MM.1S (cell line): ENCODE measurements around the gene CHTOP.

Experiments
- EZH2 ChIP-seq: fragments of 300-600 bp; sonication (generic); optimal IDR thresholded peaks from 2 replicates; pipeline ENCODE3; 2017; ENCODE audit warnings: low read depth, mild to moderate bottlenecking, antibody characterized with exemption, low read length, mixed read lengths
- EZH2phosphoT487 ChIP-seq: fragments of 300-600 bp; sonication (generic); IDR thresholded peaks from 2 replicates; pipeline ENCODE4 v1.6.1; 2018; ENCODE audit warnings: antibody characterized with exemption, low read length
- TF ChIP-seq, protein P1 (sequence below): fragments of 300-600 bp; sonication (generic); IDR thresholded peaks from 2 replicates; pipeline ENCODE4 v1.5.1; 2016; ENCODE audit warnings: antibody characterized with exemption, low read length, mixed read lengths

DNA sequence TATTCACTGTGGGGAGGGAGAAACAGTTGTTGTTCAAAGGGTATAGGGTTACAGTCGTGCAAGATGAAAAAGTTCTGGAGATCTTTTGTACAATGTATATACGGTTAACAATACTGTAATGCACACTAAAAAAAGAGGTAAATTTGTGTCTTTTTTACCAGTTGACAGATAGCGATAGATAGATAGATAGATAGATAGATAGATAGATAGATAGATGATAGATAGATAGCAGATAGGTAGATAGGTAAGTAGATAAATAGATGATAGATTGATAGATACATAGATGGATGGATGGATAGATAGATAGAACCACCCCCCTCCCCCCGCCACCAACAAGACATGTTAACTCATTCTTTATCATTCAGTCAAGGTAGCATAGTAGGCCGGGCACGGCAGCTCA is 31.1 kb upstream of the CHTOP start:
- TF ChIP-seq, protein P1, sequence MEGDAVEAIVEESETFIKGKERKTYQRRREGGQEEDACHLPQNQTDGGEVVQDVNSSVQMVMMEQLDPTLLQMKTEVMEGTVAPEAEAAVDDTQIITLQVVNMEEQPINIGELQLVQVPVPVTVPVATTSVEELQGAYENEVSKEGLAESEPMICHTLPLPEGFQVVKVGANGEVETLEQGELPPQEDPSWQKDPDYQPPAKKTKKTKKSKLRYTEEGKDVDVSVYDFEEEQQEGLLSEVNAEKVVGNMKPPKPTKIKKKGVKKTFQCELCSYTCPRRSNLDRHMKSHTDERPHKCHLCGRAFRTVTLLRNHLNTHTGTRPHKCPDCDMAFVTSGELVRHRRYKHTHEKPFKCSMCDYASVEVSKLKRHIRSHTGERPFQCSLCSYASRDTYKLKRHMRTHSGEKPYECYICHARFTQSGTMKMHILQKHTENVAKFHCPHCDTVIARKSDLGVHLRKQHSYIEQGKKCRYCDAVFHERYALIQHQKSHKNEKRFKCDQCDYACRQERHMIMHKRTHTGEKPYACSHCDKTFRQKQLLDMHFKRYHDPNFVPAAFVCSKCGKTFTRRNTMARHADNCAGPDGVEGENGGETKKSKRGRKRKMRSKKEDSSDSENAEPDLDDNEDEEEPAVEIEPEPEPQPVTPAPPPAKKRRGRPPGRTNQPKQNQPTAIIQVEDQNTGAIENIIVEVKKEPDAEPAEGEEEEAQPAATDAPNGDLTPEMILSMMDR, result no peak
- no peak for TF ChIP-seq EZH2phosphoT487
- no peak for TF ChIP-seq EZH2
